T-helper 17 cell (primary cell): Measurements from ENCODE around the gene TERT. TPM values are rescaled to one million over a fixed set of nuclear protein-coding genes. Genes with fewer than 3 reads are reported as not detected.
A peak's percentile ranks its signal among the peaks of the same experiment; 100 is the strongest.

Source experiments
- ATAC-seq: fragments of 150-1000 bp; cut with Tn5 transposase; 2 replicates; pipeline ENCODE4 v1.10.0; 2021; ENCODE audit warnings: mild to moderate bottlenecking, moderate library complexity
- DNase-seq, 3 donors: peaks; one replicate each; pipeline versions ENCODE4 v3.0.0 to v3.0.0-alpha.2; 2020 to 2021
- H3K9me3 ChIP-seq: one replicate; pipeline ENCODE4 v1.7.0; 2013; ENCODE audit warnings: low read length, mild to moderate bottlenecking; ENCODE audit not compliant: control insufficient read depth, poor library complexity, severe bottlenecking
- H3K27ac Mint-ChIP-seq: one replicate; pipeline ENCODE4 v1.8.0; 2022; ENCODE audit warnings: mild to moderate bottlenecking, moderate library complexity, mixed read lengths
- H3K27me3 Mint-ChIP-seq: one replicate; pipeline ENCODE4 v1.8.0; 2022; ENCODE audit warnings: mixed read lengths
- H3K36me3 Mint-ChIP-seq: one replicate; pipeline ENCODE4 v1.8.0; 2022; ENCODE audit warnings: low read depth, mixed read lengths
- H3K4me1 Mint-ChIP-seq: one replicate; pipeline ENCODE4 v1.8.0; 2022; ENCODE audit warnings: mild to moderate bottlenecking, mixed read lengths
- H3K4me3 Mint-ChIP-seq: one replicate; pipeline ENCODE4 v1.8.0; 2022; ENCODE audit warnings: mild to moderate bottlenecking, moderate library complexity, mixed read lengths
- total RNA-seq, 4 donors: library from RNA in 2 of 4; stranded (reverse) in 2 of 4; gene quantifications; one replicate each; pipeline ENCODE4 v1.2.3 and lab custom pipeline; 2022 to 2026

Gene TERT
- total RNA-seq, 2 donors from 2014 or later = 0.10 to 0.80 TPM

- H3K27me3 Mint-ChIP-seq = peaks cover 12% of the 10 kb centered on the region
- H3K36me3 Mint-ChIP-seq = peaks cover 2% of the 10 kb centered on the region
- no peak for ATAC-seq
- DNase-seq = peak in 1 of 3 donors; percentile 4
- H3K9me3 ChIP-seq = no peaks in the 10 kb centered on the region
- H3K27ac Mint-ChIP-seq = no peak overlapping the region
- H3K4me3 Mint-ChIP-seq = no peak overlapping the region
- H3K4me1 Mint-ChIP-seq = peaks cover 5% of the 10 kb centered on the region
These were observed 84.0 kb downstream of the TERT start for GRCh38 chr5:1210832-1211251.

GRCh38 chr5:1209896-1210776 is 84.7 kb downstream of the TERT start:
- no peak overlapping the region for H3K4me3 Mint-ChIP-seq
- peaks cover 2% of the 10 kb centered on the region for H3K36me3 Mint-ChIP-seq
- no peak overlapping the region for H3K27ac Mint-ChIP-seq
- peak in 1 of 3 donors; percentile 6 for DNase-seq
- H3K4me1 Mint-ChIP-seq = peaks cover 5% of the 10 kb centered on the region
- H3K27me3 Mint-ChIP-seq = peaks cover 15% of the 10 kb centered on the region
- no peak for ATAC-seq
- no peaks in the 10 kb centered on the region for H3K9me3 ChIP-seq

- Mint-ChIP-seq H3K36me3 (peaks cover 2% of the 10 kb centered on the region), H3K4me1 (peaks cover 5% of the 10 kb centered on the region), H3K4me3 (no peak overlapping the region), H3K27me3 (peaks cover 19% of the 10 kb centered on the region), H3K27ac (no peak overlapping the region)
- no peak for DNase-seq
- no peaks in the 10 kb centered on the region for H3K9me3 ChIP-seq
- ATAC-seq = no peak
These were observed 85.4 kb downstream of the TERT start for GRCh38 chr5:1209489-1209852.

GRCh38 chr5:1208743-1209488 is 86.0 kb downstream of the TERT start:
- ATAC-seq (no peak), DNase-seq (peak in 1 of 3 donors; percentile 7)
- H3K27ac Mint-ChIP-seq = no peak overlapping the region

GRCh38 chr5:1208221-1208742 is 86.6 kb downstream of the TERT start:
- Mint-ChIP-seq H3K36me3 (peaks cover 2% of the 10 kb centered on the region), H3K4me3 (no peak overlapping the region), H3K4me1 (peaks cover 5% of the 10 kb centered on the region), H3K27me3 (peaks cover 19% of the 10 kb centered on the region), H3K27ac (no peak overlapping the region)
- DNase-seq (peak in 1 of 3 donors; percentile 4), ATAC-seq (no peak)
- no peaks in the 10 kb centered on the region for H3K9me3 ChIP-seq

More at GRCh38 chr5:1208743-1209488, 86.0 kb downstream of the TERT start:
- Mint-ChIP-seq H3K4me1 (peaks cover 5% of the 10 kb centered on the region), H3K4me3 (no peak overlapping the region), H3K36me3 (peaks cover 2% of the 10 kb centered on the region), H3K27me3 (peaks cover 19% of the 10 kb centered on the region)
- no peaks in the 10 kb centered on the region for H3K9me3 ChIP-seq

GRCh38 chr5:1207555-1207954 is 87.3 kb downstream of the TERT start:
- no peaks in the 10 kb centered on the region for H3K9me3 ChIP-seq
- ATAC-seq (no peak), DNase-seq (no peak)
- H3K27me3 Mint-ChIP-seq = peaks cover 19% of the 10 kb centered on the region
- no peak overlapping the region for H3K4me3 Mint-ChIP-seq
- peaks cover 5% of the 10 kb centered on the region for H3K4me1 Mint-ChIP-seq
- H3K36me3 Mint-ChIP-seq = peaks cover 2% of the 10 kb centered on the region
- no peak overlapping the region for H3K27ac Mint-ChIP-seq

GRCh38 chr5:1206521-1207412 is 88.1 kb downstream of the TERT start:
- Mint-ChIP-seq H3K36me3 (peaks cover 2% of the 10 kb centered on the region), H3K4me1 (peaks cover 5% of the 10 kb centered on the region), H3K27ac (no peak overlapping the region), H3K27me3 (peaks cover 19% of the 10 kb centered on the region), H3K4me3 (no peak overlapping the region)
- peak in 1 of 3 donors; percentile 7 for DNase-seq
- no peak for ATAC-seq
- no peaks in the 10 kb centered on the region for H3K9me3 ChIP-seq

GRCh38 chr5:1205255-1206180 is 89.3 kb downstream of the TERT start:
- H3K27ac Mint-ChIP-seq = no peak overlapping the region
- peaks cover 19% of the 10 kb centered on the region for H3K27me3 Mint-ChIP-seq
- peaks cover 2% of the 10 kb centered on the region for H3K36me3 Mint-ChIP-seq
- peaks cover 5% of the 10 kb centered on the region for H3K4me1 Mint-ChIP-seq
- DNase-seq (no peak), ATAC-seq (no peak)
- no peak overlapping the region for H3K4me3 Mint-ChIP-seq
- H3K9me3 ChIP-seq = no peaks in the 10 kb centered on the region

- DNase-seq (peak in 1 of 3 donors; percentile 7), ATAC-seq (no peak)
- Mint-ChIP-seq H3K4me1 (peaks cover 5% of the 10 kb centered on the region), H3K27me3 (peaks cover 19% of the 10 kb centered on the region), H3K27ac (no peak overlapping the region), H3K36me3 (peaks cover 2% of the 10 kb centered on the region), H3K4me3 (no peak overlapping the region)
- H3K9me3 ChIP-seq = no peaks in the 10 kb centered on the region
These were observed 90.1 kb downstream of the TERT start for GRCh38 chr5:1204693-1205242.

- H3K27ac Mint-ChIP-seq = no peak overlapping the region
- peaks cover 3% of the 10 kb centered on the region for H3K4me1 Mint-ChIP-seq
- H3K36me3 Mint-ChIP-seq = peaks cover 2% of the 10 kb centered on the region
- H3K4me3 Mint-ChIP-seq = no peak overlapping the region
- H3K27me3 Mint-ChIP-seq = peaks cover 19% of the 10 kb centered on the region
- H3K9me3 ChIP-seq = no peaks in the 10 kb centered on the region
- DNase-seq = peak in 1 of 3 donors; percentile 3
- no peak for ATAC-seq
These were observed 90.7 kb downstream of the TERT start for GRCh38 chr5:1203968-1204692.

GRCh38 chr5:1203311-1203967 is 91.4 kb downstream of the TERT start:
- peak in 1 of 3 donors; percentile 10 for DNase-seq
- no peak for ATAC-seq
- Mint-ChIP-seq H3K4me3 (no peak overlapping the region), H3K4me1 (peaks cover 3% of the 10 kb centered on the region), H3K36me3 (peaks cover 2% of the 10 kb centered on the region), H3K27me3 (peaks cover 19% of the 10 kb centered on the region), H3K27ac (no peak overlapping the region)
- no peaks in the 10 kb centered on the region for H3K9me3 ChIP-seq
